Left lung (tissue), 10 donors: Measurements from ENCODE around the gene RAB31. TPM values are rescaled to one million over a fixed set of nuclear protein-coding genes. Genes with fewer than 3 reads are reported as not detected.
"Not testable (repeated sequence)": the region's sequence is repeated elsewhere in the genome, so short reads cannot be mapped to it uniquely, and the experiment has no call there.

Source experiments
- ATAC-seq: fragments of 200-7000 bp; cut with Tn5 transposase; one replicate; pipeline ENCODE4 v1.9.1; 2020; ENCODE audit warnings: moderate library complexity
- DNase-seq, 4 donors: peaks; one replicate each; pipeline ENCODE4 v3.0.0-alpha.2; 2013 to 2020
- H3K27ac ChIP-seq, 2 donors: fragments of 200-600 bp; sonication (generic) in 1 of 2; one replicate each; pipeline versions ENCODE4 v1.5.0 to v1.8.0; 2020 to 2021
- H3K27me3 ChIP-seq, 2 donors: fragments of 200-600 bp; sonication (generic) in 1 of 2; one replicate each; pipeline versions ENCODE4 v1.5.0 to v1.8.0; 2020 to 2021
- H3K36me3 ChIP-seq, 2 donors: fragments of 200-600 bp; sonication (generic) in 1 of 2; one replicate each; pipeline versions ENCODE4 v1.5.0 to v1.8.0; 2020 to 2021
- H3K4me1 ChIP-seq, 2 donors: fragments of 200-600 bp; one replicate each; pipeline ENCODE4 v1.8.0; 2021
- H3K4me3 ChIP-seq, 2 donors: fragments of 200-600 bp; sonication (generic) in 1 of 2; one replicate each; pipeline versions ENCODE4 v1.5.0 to v1.8.0; 2020 to 2021; ENCODE audit warnings: mild to moderate bottlenecking in 1 of 2
- H3K9me3 ChIP-seq, 2 donors: fragments of 200-600 bp; sonication (generic) in 1 of 2; one replicate each; pipeline versions ENCODE4 v1.5.0 to v1.8.0; 2020 to 2021
- CTCF ChIP-seq, 2 donors: fragments of 200-600 bp; sonication (generic) in 1 of 2; IDR thresholded peaks; one replicate each; pipeline versions ENCODE4 v1.5.0 to v1.8.0; 2021; ENCODE audit warnings: antibody characterized with exemption in 2 of 2
- intact Hi-C, 2 donors: fragments of 100-400 bp; cut with DNase I; formaldehyde crosslinking; loops; one replicate each; pipeline versions ENCODE4 v1.11.2 to v1.14.2; 2022
- polyA plus RNA-seq, 6 donors: library from polyadenylated mRNA; unstranded; fragments of 120-200 nt; gene quantifications; one replicate each; pipeline ENCODE4 v1.2.1, GENCODE V29; 2013; ENCODE audit not compliant: insufficient read length in 6 of 6
- total RNA-seq, 2 donors: library from RNA; stranded (reverse); fragmentation: NEBNext Ultra II Directional; extraction: Animal tissue kit (Norgen Biotek cat#: 25700); gene quantifications; one replicate each; pipeline ENCODE4 v1.2.1, GENCODE V29; 2021
- donor health status: DM: no; HTN: yes; CAD: no.
- donor health status: DM: no; HTN: no; CAD: no.

Gene RAB31
- total and polyA plus RNA-seq, 8 donors: 30.3 to 135 (median 37.3) TPM

- ATAC-seq: no peak
- H3K4me1 ChIP-seq: no peaks in the 10 kb centered on the region
- no peak overlapping the region for H3K27ac ChIP-seq
- no peak overlapping the region for H3K4me3 ChIP-seq
- intact Hi-C loops: no loop called here
- DNase-seq: no peak
- TF ChIP-seq CTCF (IDR thresholded peaks at IDR 0.05): no peak
- no peaks in the 10 kb centered on the region for H3K36me3 ChIP-seq
- H3K27me3 ChIP-seq: no peaks in the 10 kb centered on the region
- no peaks in the 10 kb centered on the region for H3K9me3 ChIP-seq
Observed at GRCh38 chr18:9665314-9665713, 42.8 kb upstream of the RAB31 start.

GRCh38 chr18:9666548-9666947, 41.6 kb upstream of the RAB31 start:
- Histone ChIP-seq H3K27me3 (no peaks in the 10 kb centered on the region), H3K27ac (no peak overlapping the region), H3K4me3 (no peak overlapping the region), H3K9me3 (no peaks in the 10 kb centered on the region), H3K4me1 (no peaks in the 10 kb centered on the region), H3K36me3 (no peaks in the 10 kb centered on the region)
- no peak for TF ChIP-seq CTCF (IDR thresholded peaks at IDR 0.05)
- ATAC-seq (no peak), DNase-seq (no peak)
- intact Hi-C loops: no loop called here

- H3K4me3 ChIP-seq: no peak overlapping the region
- no peak for TF ChIP-seq CTCF (IDR thresholded peaks at IDR 0.05)
- peaks cover 0 to 17% of the 10 kb centered on the region in 2 donors for H3K4me1 ChIP-seq
- H3K9me3 ChIP-seq: no peaks in the 10 kb centered on the region
- no peaks in the 10 kb centered on the region for H3K36me3 ChIP-seq
- DNase-seq: no peak
- ATAC-seq: no peak
- H3K27ac ChIP-seq: no peak overlapping the region
- no peaks in the 10 kb centered on the region for H3K27me3 ChIP-seq
- intact Hi-C loops: no loop called here
Observed at GRCh38 chr18:9669016-9669415, 39.1 kb upstream of the RAB31 start.

GRCh38 chr18:9671214-9671613, 36.9 kb upstream of the RAB31 start:
- no peak overlapping the region for H3K27ac ChIP-seq
- intact Hi-C loops: no loop called here
- H3K36me3 ChIP-seq: no peaks in the 10 kb centered on the region
- peaks cover 0 to 19% of the 10 kb centered on the region in 2 donors for H3K4me1 ChIP-seq
- H3K4me3 ChIP-seq: no peak overlapping the region
- no peak for TF ChIP-seq CTCF (IDR thresholded peaks at IDR 0.05)
- no peak for ATAC-seq
- no peaks in the 10 kb centered on the region for H3K9me3 ChIP-seq
- DNase-seq: no peak
- H3K27me3 ChIP-seq: no peaks in the 10 kb centered on the region

- Histone ChIP-seq H3K4me3 (no peak overlapping the region), H3K4me1 (peaks cover 0 to 19% of the 10 kb centered on the region in 2 donors), H3K36me3 (no peaks in the 10 kb centered on the region), H3K27me3 (no peaks in the 10 kb centered on the region), H3K27ac (peak overlapping the region; percentile 69 to 86), H3K9me3 (no peaks in the 10 kb centered on the region)
- TF ChIP-seq CTCF (IDR thresholded peaks at IDR 0.05): peak in 1 of 2 donors; percentile 16
- ATAC-seq (peak; percentile 92), DNase-seq (peak in 2 of 4 donors; percentile 64 to 71)
- intact Hi-C loops: no loop called here
Observed at GRCh38 chr18:9673296-9674251, 34.5 kb upstream of the RAB31 start.

GRCh38 chr18:9678216-9678615, 29.9 kb upstream of the RAB31 start:
- H3K4me1 ChIP-seq, H3K9me3 ChIP-seq, H3K4me3 ChIP-seq, H3K27ac ChIP-seq, ATAC-seq, H3K36me3 ChIP-seq, intact Hi-C loops, H3K27me3 ChIP-seq, DNase-seq: not testable (repeated sequence)
